GM21360 (cell line): Measurements from ENCODE around the gene AMMECR1.
A peak's percentile ranks its signal among the peaks of the same experiment; 100 is the strongest.
"Not testable (repeated sequence)": the region's sequence is repeated elsewhere in the genome, so short reads cannot be mapped to it uniquely, and the experiment has no call there.

ENCODE experiments used
- ATAC-seq: cut with Tn5 transposase; IDR thresholded peaks from one replicate; pipeline ENCODE4 v1.9.1; 2021; ENCODE audit warnings: mild to moderate bottlenecking, moderate library complexity; ENCODE audit not compliant: unreplicated experiment

The AMMECR1 gene

DNA sequence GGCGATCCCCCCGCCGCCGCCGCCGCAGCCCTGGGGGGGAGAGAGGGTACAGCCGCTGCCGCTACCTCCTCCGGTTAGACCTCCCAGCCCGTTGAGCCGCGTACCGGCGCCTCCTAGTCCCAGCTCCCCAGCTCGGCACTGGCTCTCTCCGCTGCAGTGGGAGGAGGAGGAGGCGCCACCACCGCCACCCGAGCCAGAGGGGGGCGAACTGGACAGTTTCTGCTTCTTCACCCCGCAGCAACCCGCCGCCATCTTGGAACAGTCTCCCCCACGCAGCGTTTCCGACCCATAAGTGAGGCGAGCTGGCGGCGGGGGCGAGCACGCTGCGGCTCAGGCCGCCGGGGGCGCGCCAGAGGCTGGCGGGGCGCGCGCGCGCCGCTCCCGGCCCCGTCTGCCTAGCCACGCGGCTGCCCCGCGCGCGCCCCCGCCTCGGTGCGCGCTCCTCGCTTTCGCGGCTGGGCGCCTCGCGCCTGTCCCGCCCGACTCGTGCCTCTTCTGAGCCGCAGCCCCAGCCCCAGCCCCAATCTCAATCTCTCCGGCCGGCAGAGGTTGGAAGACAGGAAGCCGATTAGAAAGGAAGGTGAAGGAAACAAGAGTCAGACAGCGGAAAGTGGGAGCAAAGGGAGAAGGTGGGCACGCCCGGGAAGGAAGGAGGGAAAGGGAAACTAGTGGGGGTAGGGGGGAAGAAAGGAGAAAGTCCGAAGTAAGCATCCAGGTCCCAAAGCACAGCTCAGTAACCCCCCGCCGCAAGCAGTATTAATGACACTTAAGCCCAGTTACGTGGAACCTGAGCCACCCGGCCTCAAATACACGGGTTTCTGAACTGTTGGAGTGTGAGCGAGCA is at the start of gene AMMECR1:
AMMECR1 (minus strand) TSS at position 266 of the 844 bp plus-strand sequence; CDS start at position 252, 14 bp downstream.
- ATAC-seq = peak; percentile 65

DNA sequence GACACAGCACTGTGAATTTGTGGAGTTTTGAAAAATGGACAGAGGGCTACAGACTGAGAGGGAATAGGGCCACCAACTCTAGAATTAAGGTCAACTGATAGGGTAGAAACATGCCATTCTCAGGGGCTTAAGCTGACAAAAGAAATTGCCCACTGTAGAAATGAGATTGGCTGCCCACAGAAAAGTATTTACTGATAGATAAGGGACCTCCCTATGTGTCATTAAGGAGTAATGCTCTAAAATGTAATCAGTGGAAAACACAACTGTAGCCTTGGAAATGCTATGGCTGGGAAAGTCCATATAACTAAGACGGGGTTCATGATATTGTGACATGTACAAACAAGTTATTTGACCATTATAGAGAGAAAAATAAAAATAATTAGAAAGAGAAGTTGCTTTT is 45.4 kb upstream of the AMMECR1 start:
- ATAC-seq = no peak

DNA sequence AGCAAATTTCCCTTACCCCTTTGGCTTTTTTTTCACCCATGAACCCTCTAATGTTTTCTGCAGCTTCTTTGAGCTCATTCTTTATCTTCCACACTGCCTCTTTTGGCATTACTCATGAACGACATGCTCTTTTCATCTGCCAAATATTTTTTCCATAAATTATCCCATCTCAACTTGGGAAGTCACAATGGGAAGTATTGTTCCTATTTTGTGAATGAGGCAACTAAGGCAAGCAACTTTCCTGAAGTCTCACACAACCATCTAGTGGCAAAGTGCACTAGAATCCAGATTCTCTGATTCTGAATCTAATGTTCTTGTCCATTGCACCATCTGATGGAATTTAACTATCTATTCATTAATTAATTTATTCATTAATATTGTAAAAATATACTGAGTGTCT is 41.4 kb upstream of the AMMECR1 start:
- no peak for ATAC-seq

- no peak for ATAC-seq
These were observed 40.7 kb upstream of the AMMECR1 start, which contains the start of gene RTL9 for GRCh38 chrX:110358548-110358947. Gene RTL9, plus strand, starts transcription at chrX:110358848. Its CDS starts 91,770 bp downstream, at chrX:110450618.

DNA sequence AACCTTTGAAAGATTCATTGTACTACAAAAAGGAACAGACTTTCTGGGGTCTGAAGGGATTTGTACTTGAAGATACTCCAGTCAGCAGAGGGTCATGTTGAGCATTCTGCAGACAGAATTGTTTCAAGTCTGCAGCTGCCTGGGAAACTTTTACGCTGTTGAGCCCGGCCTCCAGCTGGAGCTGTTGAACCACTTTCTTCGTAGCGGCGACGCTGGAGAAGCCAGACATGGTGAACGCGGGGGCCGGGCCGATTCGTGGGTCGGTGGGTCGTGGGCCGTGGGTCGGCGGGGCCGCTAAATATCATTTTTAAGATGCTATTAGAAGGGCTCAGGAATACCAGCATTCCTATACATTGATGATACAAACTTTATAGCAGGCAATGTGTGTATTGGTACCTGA is 28.8 kb upstream of the AMMECR1 start:
- ATAC-seq = no peak

GRCh38 chrX:110341189-110342035 is 23.5 kb upstream of the AMMECR1 start:
- peak; percentile 88 for ATAC-seq

DNA sequence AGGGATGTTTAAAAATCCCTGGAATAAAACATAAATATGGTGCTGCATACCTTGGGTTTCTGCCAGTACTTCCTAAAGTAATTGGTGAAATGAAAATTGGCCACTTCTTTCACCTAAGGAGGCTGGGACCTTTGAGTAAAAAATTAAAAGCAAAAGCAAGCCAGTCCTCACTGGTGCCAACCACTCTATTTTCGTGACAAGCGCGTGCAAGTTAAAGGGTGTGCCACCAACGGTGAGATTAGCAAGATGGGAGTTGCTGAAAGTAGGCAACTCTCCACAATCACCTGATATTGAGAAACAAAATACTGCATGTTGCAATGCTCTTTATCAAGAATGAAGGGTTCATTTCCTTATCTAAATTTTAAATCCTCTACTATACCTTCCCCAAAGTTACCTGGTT is 21.1 kb upstream of the AMMECR1 start:
- ATAC-seq = no peak

GRCh38 chrX:110333458-110333857 is 15.6 kb upstream of the AMMECR1 start:
- not testable (repeated sequence) for ATAC-seq

DNA sequence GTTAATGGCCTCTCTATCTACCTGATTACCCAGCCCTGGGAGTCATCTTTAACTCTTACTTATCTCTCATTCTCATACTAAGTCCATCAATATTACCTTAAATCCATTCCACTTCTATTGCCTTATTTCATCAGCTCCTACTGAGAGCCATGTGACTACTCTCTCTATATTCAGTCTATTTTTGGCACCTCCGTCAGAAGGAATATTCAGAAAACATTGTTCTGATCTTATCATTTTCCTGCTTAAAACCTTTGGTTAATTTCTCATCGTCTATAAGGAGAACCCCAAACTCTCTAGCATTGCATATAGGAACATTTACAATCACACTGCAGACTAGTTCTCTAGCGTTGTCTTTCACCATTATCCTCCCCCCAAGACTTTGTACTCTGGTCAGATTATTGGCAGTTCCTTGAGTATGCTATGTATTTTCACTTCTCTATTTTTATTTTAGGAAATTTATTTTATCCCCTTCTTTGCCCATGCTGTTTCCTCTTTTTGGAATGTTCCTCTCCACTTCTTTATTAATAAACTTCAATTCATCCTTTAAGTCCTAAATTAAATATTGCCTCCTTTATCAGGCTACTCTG is 13.7 kb upstream of the AMMECR1 start:
- no peak for ATAC-seq

- ATAC-seq = not testable (repeated sequence)
These were observed 10.7 kb upstream of the AMMECR1 start for GRCh38 chrX:110328613-110329012.

DNA sequence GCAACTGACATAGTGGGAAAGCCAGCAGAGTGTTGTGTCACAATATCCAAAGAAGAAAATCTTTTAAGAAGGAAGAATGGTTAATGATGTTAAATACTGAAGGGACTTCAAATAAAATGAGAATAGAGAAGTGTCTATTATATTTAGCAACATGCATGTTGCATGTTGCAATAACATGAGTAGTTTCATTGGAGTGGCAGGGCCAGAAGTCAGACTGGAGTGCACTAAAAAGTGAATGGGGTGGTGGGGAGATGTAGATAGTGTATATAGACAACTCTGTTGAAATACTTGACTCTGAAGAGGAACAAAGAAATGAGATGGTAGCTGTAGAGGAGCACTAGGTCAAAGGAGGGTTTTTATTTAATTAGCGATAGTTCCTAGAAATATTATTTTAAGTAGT is 9.5 kb upstream of the AMMECR1 start:
- ATAC-seq = no peak

GRCh38 chrX:110326712-110327111 is 8.8 kb upstream of the AMMECR1 start:
- ATAC-seq = no peak

- ATAC-seq = no peak
These were observed 4.7 kb upstream of the AMMECR1 start for GRCh38 chrX:110322603-110323002.

- ATAC-seq = no peak
These were observed 3.8 kb upstream of the AMMECR1 start for GRCh38 chrX:110321670-110322069.

GRCh38 chrX:110321081-110321480 is 3.2 kb upstream of the AMMECR1 start:
- ATAC-seq = no peak

DNA sequence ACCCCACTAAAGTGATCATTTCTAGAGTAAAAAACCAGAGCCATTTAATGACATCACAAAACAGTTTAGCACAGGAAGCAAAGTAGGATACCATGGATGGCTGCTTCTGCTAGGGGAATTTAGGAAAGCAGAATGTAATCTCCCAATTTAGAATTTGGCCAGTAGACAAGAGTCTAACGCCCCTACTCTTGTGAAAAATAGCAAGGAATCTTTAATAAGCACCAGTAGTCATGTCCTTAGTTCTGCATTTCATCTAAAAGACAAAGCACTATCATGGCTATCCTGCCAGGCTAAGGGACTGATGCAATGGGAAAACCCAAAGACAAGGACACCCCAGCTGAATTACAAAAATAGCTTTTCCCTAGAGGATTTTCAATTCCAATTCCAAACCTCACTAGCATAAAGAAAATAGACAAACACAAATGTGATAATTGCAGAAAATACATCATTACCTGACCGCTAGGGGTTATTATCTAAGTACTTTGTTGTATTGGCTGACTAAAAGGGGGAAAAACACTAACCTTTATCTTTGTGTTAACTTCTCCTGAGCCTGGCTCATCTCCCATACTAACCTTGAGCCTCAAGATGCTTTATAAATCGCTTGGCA is 2.6 kb upstream of the AMMECR1 start:
- no peak for ATAC-seq

DNA sequence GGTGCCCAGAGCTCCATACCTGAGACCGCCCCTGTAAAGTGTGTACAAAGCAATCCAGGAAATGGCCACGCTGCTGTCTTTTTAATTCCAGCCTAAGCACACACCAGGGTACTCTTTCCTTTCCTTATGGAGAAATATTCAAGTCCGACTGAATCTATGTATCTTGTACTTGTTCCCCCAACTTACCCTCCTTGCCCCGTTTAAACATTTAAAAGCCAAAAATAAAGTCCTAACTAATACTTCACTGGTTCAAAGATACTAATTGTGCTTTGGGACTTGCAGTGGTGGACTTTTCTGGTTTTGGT is 731 bp upstream of the AMMECR1 start:
- ATAC-seq = peak; percentile 9

GRCh38 chrX:110317061-110317819 is 645 bp downstream of the AMMECR1 start:
- peak; percentile 7 for ATAC-seq

GRCh38 chrX:110316351-110317060 is 1.4 kb downstream of the AMMECR1 start:
- ATAC-seq = no peak

DNA sequence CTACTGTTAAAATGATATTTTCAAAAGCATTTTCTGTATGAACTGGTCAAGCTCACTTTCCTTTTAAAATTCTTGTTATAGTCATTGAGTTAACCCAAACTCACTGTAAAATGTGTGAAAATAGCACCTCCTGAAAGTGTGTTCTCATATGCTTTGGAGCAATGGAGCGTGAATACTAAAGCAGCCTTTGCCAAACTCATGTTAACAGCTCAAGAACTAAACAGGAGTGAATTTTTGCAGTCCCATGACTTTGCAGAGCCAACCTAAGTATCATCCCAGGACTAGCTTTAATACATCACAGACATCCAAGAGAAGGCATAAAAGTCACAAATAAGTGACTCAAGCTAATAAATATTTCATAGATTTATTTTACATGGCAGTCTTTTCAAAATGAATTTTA is 2.3 kb downstream of the AMMECR1 start:
- no peak for ATAC-seq
